GM23248 (cell line): ENCODE results near the gene HIPK2.

Source experiments
- EZH2 ChIP-seq: fragments of 200-600 bp; sonication (generic); IDR thresholded peaks from 2 replicates; pipeline ENCODE4 v1.6.1; 2018; ENCODE audit warnings: antibody characterized with exemption, mild to moderate bottlenecking; ENCODE audit not compliant: insufficient read depth, poor library complexity, severe bottlenecking
- EZH2phosphoT487 ChIP-seq: fragments of 200-600 bp; sonication (generic); IDR thresholded peaks from 2 replicates; pipeline ENCODE4 v1.6.1; 2018; ENCODE audit warnings: antibody characterized with exemption, moderate library complexity, mild to moderate bottlenecking, low read depth; ENCODE audit not compliant: insufficient read depth

DNA sequence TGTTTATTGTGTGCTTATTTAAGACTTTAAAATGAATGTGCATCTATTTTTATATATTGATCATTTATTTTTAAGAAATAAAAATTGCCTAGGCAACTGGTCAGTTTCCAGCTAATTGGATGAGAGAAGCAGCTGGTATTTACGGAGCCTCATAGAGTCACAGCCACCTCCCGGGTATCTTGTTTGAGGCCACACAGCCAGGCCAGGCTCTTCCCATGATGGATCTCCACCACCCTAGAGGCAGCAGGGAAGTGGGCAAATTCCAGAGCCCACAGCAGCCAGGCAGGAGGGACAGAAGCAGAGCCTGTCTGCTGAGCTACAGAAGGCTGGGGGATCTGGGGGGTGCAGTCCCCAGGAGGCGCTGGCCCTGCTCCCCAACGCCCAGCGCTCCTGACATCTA is 192.8 kb downstream of the HIPK2 start:
- no peak for TF ChIP-seq EZH2
- TF ChIP-seq EZH2phosphoT487, result no peak
